Ishikawa (cell line): ENCODE measurements around the gene HIVEP2.

Experiments used
- CEBPB ChIP-seq: IDR thresholded peaks from 2 replicates; pipeline ENCODE4 v1.6.1; 2012
- CREB1 ChIP-seq: IDR thresholded peaks from 2 replicates; pipeline ENCODE4 v1.6.1; 2012; ENCODE audit warnings: low read depth
- EGR1 ChIP-seq: IDR thresholded peaks from 2 replicates; pipeline ENCODE4 v1.6.1; 2012
- EP300 ChIP-seq: IDR thresholded peaks from 2 replicates; pipeline ENCODE4 v1.6.1; 2012; ENCODE audit warnings: borderline replicate concordance
- FOXM1 ChIP-seq: IDR thresholded peaks from 2 replicates; pipeline ENCODE4 v1.6.1; 2012; ENCODE audit warnings: low read depth, borderline replicate concordance
- MAX ChIP-seq: IDR thresholded peaks from 2 replicates; pipeline ENCODE4 v1.6.1; 2012
- NFIC ChIP-seq: IDR thresholded peaks from 2 replicates; pipeline ENCODE4 v1.6.1; 2012
- RAD21 ChIP-seq: IDR thresholded peaks from 2 replicates; pipeline ENCODE4 v1.6.1; 2012; ENCODE audit warnings: low read depth
- REST ChIP-seq: IDR thresholded peaks from 2 replicates; pipeline ENCODE4 v1.6.1; 2012; ENCODE audit warnings: low read depth, mild to moderate bottlenecking
- TAF1 ChIP-seq: IDR thresholded peaks from 2 replicates; pipeline ENCODE4 v1.6.1; 2012; ENCODE audit warnings: low read depth, mild to moderate bottlenecking
- TCF12 ChIP-seq: IDR thresholded peaks from 2 replicates; pipeline ENCODE4 v1.6.1; 2012; ENCODE audit warnings: low read depth
- TEAD4 ChIP-seq: IDR thresholded peaks from 2 replicates; pipeline ENCODE4 v1.6.1; 2012
- USF1 ChIP-seq: IDR thresholded peaks from 2 replicates; pipeline ENCODE4 v1.6.1; 2012
- YY1 ChIP-seq: IDR thresholded peaks from 2 replicates; pipeline ENCODE4 v1.6.1; 2012; ENCODE audit warnings: low read depth
- ZBTB7A ChIP-seq: IDR thresholded peaks from 2 replicates; pipeline ENCODE4 v1.6.1; 2012; ENCODE audit warnings: low read depth

HIVEP2 gene

DNA sequence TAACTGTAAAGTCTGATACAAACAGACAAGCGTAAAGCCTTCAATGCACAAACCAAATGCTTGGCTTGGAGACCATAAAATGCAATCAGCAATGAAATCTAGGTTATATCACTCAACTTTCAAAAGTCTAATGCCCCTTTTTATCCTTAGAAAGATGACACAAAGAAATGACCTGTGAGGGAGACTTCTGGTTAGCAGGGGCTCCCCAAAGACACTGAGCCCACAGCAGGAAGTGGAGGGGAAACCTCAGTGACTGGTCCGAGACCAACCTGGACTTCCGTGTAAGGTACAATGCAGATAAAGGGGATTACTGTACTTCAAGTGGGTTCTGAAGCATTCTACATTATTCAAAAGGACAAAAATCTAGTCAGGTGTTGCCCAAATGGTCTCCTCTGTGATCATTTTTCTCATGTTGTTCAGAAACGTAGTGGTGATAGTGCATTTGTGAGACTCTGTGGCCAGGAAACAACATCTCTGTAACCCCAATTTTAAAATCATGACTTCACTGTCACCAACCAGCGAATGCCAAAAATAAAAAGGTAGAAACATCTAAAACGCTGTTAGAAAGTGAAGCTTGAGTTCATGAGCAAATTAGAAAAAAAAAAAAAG lies 88.2 kb downstream of the HIVEP2 start:
- no peak for TF ChIP-seq ZBTB7A
- TF ChIP-seq MAX = no peak
- no peak for TF ChIP-seq CEBPB

DNA sequence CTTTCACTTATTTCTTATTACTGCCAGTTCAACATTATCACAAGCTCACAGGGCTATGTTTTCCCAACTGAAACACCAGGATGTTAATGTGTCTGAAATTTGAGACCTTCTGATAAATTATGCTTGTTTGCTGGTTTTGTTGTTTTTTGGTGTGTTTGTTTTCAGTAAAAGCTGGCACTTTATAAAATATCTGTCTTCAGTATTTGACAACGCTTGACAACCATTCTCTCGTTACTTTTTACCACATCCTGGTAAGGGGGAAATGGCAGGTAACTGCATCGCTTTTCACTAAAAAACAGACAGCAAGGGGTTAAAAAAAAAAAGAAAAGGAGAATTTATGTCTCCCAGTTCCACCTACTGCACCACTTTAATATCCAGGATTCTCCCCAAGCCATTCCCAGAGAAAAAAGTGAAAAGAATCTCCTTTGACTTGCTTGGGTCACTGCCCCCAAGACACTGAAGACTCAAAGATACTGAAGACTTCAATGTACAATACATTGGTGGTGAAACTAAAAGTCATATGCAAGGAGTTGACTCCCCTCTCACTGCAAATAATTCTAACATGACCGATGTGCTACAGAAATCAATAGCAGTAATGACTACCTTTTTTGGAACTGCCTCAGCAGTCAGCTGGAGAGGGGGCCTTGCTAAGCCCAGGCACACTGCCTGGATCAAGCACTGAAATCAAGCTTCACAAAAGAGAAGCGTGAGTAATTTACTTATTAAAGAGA lies 88.9 kb downstream of the HIVEP2 start:
- no peak for TF ChIP-seq EGR1
- no peak for TF ChIP-seq EP300
- TF ChIP-seq TEAD4 = no peak
- TF ChIP-seq ZBTB7A = no peak
- no peak for TF ChIP-seq MAX
- no peak for TF ChIP-seq YY1
- TF ChIP-seq TAF1 = no peak
- TF ChIP-seq CREB1 = no peak
- no peak for TF ChIP-seq TCF12
- TF ChIP-seq FOXM1 = no peak
- TF ChIP-seq CEBPB = no peak
- no peak for TF ChIP-seq RAD21
- no peak for TF ChIP-seq NFIC
- no peak for TF ChIP-seq REST
- no peak for TF ChIP-seq USF1

DNA sequence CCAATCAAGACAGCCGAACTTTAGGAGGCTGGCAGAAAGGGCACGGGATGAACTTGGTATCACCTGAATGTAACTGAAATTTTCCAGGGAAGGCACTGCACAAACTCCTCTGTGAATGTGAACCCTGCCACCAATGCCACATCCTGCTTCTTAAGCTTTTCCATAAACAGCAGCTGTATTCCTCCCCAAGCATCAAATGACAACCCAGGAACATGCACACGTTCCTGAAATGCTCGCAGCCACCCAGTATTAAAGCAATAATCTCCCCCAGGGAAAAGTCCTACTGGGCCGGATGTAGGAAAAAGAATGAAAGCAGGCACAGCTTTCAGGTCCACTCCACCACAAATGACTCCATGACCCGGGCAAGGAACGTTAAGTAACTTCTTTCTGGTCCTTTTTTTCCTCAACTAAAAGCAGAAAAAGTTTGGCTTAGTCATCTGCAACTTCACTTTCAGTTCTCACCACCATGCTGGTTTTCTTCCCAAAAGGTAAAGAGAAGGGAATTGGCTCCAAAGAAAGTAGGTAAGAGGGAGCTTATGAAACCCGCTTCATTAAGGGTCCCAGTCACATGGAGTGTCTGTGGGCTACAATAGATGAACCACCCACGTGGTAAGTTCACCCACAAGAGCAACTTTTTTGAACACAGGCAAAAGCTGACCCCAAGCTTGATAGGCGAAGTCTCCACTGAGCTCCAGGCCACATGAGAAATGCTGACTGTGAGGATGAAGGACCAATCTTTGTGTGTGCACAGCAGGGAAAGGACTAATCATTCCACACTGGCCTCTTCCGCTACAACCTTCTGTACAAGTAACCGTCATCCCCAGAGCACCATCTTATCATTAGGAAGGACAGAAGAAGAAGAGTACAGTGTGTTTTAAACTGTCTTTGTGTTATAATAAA lies 90.1 kb downstream of the HIVEP2 start:
- no peak for TF ChIP-seq EGR1
- no peak for TF ChIP-seq USF1
- no peak for TF ChIP-seq TEAD4
- no peak for TF ChIP-seq CEBPB
- TF ChIP-seq EP300 = no peak
- no peak for TF ChIP-seq RAD21
- no peak for TF ChIP-seq TAF1
- no peak for TF ChIP-seq TCF12
- TF ChIP-seq NFIC = no peak
- no peak for TF ChIP-seq FOXM1
- no peak for TF ChIP-seq REST
- TF ChIP-seq CREB1 = no peak
- no peak for TF ChIP-seq YY1

- TF ChIP-seq TCF12 (no peak), FOXM1 (no peak), EP300 (no peak), USF1 (no peak), ZBTB7A (no peak), TEAD4 (no peak), MAX (no peak), YY1 (no peak), CEBPB (no peak), TAF1 (no peak), EGR1 (no peak)
These were observed 91.5 kb downstream of the HIVEP2 start for GRCh38 chr6:142853244-142854180.
